ENCODE data around the gene GRIK5.
"Not testable (repeated sequence)": the region's sequence is repeated elsewhere in the genome, so short reads cannot be mapped to it uniquely, and the experiment has no call there.

The GRIK5 gene, protein sequence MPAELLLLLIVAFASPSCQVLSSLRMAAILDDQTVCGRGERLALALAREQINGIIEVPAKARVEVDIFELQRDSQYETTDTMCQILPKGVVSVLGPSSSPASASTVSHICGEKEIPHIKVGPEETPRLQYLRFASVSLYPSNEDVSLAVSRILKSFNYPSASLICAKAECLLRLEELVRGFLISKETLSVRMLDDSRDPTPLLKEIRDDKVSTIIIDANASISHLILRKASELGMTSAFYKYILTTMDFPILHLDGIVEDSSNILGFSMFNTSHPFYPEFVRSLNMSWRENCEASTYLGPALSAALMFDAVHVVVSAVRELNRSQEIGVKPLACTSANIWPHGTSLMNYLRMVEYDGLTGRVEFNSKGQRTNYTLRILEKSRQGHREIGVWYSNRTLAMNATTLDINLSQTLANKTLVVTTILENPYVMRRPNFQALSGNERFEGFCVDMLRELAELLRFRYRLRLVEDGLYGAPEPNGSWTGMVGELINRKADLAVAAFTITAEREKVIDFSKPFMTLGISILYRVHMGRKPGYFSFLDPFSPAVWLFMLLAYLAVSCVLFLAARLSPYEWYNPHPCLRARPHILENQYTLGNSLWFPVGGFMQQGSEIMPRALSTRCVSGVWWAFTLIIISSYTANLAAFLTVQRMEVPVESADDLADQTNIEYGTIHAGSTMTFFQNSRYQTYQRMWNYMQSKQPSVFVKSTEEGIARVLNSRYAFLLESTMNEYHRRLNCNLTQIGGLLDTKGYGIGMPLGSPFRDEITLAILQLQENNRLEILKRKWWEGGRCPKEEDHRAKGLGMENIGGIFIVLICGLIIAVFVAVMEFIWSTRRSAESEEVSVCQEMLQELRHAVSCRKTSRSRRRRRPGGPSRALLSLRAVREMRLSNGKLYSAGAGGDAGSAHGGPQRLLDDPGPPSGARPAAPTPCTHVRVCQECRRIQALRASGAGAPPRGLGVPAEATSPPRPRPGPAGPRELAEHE

DNA sequence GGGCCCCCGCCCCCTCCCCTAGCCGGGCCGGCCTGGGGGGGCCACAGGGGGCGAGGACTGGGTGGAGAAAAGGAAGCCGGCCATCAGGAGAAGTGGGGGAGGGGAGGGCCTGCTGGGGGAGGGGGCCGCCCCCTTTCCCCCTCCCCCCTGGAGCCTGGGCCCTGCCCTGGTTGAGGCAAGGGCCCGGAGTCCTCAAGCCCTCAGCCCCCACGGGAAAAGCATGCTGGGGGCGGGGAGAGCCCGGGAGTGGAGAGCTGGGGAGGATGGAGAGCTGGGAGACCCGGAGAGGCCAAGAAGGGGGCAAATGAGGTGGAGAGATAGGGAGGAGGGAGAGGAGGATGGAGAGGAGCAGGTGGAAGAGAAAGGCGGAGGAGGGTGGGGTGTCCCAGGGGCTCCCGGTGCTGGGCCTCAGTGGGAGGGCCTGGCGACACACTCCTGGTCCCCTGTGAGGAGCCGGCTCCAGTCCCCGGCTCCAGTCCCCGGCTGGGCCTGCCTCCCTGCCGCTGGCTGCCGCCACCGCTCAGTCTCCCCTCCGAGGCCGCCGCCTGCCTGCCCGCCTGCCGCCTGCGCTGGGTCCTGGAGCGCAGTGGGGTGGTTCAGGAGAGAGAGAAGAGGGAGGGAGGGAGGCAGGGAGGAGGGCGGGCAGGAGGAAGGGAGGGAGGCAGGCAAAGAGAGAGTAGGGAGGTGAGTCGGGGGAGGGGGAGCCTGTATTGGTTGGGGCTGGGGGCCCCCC, at the start of gene GRIK5:
TSS of gene GRIK5 (minus strand) at position 588 of the 733 bp plus-strand sequence. CDS start 4,436 bp downstream, outside the sequence.
- no peak for DNase-seq

DNA sequence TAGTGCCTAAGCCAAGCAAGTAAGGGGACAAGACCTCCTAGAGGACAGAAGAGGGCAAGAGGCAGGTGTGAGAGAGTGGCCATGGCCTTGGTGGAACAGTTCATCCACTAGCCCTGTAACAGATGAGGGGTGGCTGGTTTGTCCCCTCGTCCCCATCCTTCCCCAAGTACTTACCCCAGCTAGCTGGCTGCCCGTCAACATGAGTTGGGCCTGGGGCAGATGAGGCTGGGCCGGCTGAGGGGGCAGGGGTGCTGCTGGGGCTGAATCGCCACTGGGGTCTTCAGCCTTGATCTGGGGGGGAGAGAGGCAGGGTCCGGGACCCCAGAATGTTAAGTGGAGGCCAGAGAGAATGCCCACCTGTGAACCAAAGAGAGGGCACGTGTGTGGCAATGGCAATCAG, 47.1 kb upstream of the GRIK5 start:
- no peak for DNase-seq

DNA sequence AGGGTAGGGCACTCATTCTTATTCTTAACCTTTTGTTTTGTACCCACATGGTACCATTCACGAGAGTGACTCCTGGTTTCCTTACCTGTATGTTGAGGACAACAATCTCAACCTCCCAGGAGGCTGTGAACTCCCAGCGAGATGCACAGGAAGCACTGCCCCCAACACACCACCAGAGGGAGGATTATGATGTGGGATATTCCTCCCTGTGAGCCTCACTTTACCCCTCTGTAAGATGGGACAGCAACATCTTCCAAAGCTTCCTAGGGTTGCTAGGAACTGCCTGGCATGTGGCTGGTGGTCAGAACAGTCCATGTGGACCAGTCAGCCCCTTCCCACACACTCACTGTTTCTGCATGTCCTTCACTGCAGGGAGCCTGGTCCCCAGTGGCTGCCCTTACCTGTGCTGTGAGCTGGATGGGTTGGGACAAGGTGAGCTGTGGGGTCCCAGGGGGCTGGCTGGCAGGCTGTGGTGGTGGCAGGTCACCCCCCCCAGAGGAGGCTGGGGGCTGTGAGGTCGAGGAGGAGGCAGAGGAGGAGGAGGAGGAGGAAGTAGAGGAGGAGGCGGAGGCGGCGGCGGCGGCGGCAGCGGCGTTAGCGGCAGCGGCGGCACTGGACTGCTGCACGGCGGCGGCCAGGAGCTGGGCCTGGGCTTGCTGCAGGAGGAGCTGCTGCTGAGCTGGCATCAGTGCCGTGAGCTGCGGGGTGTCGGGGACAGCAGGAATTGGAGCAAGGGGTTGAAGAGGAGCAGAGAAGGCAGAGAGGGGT, 46.5 kb upstream of the GRIK5 start:
- DNase-seq: no peak

DNA sequence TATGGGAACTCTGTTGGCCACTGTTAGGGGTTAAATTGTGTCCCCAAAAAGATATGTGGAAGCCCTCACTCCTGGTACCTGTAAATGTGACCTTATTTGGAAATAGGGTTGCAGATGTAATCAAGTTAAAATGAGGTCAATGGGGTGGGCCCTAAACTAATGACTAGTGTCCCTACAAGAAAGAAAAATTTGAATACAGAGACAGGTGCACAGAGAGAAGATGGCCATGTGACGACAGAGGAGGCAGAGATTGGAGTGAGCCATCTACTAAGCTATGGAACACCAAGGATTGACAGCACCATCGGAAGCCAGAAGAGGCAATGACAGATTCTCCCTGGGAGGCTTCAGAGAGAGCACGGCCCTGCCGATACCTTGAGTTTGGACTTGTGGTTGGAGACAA, 45.7 kb upstream of the GRIK5 start:
- no peak for DNase-seq

DNA sequence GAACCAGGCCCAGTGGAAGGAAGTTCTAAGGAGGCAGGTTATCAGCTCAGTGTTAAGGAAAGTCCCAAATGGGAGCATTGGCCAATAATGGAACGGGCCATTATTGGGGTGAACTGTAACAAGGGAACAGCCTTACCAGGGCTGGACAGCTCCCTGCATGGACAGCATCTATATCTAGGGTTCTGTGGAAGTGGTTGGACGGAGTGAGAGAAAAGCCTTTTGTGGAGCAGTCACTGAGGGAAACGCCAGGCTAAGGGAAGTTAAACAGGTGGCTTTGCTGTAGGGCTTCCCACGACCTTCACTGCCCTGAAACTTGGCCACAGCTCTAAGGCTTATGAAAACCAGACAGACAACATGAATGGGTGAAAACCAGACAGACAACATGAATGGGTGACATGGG, 45.2 kb upstream of the GRIK5 start:
- DNase-seq: no peak

DNA sequence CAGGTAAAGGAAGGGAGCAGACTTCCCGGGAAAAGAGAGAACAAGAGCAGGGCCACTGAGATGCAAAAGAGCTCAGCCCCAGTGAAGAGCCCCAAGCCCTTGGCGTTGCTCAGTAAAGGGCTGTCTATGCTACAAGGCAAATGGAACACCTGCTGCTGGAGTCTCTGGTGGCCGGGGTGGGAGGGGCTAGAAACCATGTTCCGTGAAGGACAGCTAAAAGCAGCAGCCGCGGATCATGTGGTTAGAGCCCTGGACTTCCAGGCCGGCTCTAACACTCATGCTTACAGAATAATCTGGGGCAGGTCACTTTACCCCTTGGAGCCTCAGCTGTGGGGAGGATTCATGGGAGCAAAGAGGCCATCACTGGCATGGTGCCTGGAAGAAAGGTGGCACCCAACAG, 44.4 kb upstream of the GRIK5 start:
- no peak for DNase-seq

DNA sequence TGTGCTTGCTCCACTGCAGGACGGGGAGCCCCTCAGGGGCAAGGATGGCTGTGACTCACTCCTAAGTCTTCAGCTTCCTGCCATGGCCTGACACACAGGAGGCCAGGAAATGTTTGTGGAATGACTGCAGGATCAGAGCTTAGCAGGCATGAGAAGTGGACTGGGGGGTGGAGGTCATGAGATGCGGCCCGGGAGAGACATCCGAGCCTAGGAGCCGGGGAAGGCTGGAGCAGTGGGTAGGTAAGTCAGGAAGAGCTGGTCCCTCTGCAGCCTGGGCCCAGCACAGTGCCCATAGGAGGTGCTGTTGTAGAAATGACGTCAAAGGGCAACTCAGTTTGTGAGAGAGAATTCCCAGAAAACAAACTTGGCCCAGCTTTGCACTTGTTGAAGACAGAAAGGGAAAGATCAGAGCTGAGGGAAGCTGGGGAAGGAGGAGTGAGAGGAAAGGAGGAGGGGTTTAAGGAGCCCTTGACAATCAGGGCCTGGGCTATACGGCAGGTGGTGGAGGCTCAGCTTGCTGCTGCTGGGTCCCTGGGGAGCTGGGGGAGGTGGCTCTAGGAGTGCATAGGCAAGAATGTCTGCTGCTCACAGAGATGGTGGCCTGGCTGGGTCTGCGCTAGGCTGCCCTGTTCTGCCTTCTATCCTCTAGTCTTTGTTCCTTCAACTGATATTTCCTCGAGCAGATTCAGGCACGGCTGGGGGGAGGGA, 43.8 kb upstream of the GRIK5 start:
- DNase-seq: no peak

DNA sequence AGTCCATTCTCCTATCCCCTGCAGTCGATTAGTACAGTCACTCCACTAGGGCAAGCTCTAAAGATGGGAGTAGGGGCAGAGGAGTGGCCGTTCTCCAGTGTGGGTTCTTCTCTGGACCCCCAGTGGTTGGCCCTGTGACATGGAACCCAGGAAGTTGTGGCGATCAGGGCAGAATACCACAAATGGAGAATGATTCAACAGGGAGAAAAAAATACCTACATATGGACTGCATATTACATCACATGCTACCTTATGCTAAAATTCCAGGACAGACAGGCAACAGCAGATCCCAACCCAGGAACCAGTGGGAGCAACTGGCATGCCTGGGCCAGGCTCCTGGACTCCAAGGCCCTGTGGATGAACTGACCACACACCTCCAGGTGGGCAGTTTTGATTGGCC, 41.8 kb upstream of the GRIK5 start:
- DNase-seq: no peak

DNA sequence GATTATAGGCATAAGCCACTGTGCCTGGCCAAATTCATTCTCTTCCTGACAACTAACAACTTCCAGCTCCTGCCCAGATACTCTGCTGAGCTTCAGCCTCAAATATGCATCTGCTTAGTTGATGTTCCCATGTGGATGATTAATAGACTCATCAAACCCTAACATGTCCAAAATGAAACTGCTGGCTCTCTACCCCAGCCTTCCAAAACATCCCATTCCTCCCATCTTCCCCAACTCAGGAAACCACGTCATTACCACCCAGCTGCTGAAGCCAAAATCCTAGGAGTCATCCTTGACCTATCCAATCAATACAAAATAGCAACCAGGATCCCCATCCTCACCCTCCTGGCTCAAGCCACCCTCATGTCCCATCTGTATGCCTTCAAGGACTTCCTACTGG, 41.4 kb upstream of the GRIK5 start:
- no peak for DNase-seq

DNA sequence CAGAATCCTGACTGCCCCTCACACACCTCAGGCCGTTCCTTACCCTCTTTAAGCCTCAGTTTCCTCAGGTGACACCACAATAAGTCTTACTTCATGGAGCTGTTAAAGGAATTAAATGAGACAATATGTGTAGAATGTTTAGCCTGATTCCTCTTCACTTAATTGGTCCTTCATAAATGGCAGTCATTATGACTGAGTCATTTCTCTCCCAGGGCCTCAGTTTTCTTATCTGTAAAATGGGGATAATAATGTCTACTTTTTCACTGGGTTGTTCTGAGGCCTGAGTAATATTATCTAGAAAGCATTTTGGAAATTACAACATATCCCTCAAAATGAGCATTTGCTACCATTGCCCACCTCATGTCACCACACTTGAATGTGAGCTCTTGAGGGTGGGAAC, 40.7 kb upstream of the GRIK5 start:
- no peak for DNase-seq

DNA sequence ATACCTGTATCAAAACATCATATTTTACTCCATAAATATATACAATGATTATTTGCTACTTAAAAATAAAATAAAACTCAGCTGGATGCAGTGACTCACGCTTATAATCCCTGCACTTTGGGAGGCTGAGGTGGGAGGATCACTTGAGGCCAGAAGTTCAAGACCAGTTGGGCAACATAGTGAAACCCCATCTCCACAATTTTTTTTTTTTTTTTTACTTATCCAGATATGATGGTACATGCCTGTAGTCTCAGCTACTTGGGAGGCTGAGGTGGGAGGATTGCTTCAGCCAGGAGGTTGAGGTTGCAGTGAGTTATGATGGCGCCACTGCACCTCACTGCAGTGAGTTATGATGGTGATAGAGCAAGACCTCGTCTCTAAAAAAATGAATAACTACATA, 39.9 kb upstream of the GRIK5 start:
- no peak for DNase-seq

DNA sequence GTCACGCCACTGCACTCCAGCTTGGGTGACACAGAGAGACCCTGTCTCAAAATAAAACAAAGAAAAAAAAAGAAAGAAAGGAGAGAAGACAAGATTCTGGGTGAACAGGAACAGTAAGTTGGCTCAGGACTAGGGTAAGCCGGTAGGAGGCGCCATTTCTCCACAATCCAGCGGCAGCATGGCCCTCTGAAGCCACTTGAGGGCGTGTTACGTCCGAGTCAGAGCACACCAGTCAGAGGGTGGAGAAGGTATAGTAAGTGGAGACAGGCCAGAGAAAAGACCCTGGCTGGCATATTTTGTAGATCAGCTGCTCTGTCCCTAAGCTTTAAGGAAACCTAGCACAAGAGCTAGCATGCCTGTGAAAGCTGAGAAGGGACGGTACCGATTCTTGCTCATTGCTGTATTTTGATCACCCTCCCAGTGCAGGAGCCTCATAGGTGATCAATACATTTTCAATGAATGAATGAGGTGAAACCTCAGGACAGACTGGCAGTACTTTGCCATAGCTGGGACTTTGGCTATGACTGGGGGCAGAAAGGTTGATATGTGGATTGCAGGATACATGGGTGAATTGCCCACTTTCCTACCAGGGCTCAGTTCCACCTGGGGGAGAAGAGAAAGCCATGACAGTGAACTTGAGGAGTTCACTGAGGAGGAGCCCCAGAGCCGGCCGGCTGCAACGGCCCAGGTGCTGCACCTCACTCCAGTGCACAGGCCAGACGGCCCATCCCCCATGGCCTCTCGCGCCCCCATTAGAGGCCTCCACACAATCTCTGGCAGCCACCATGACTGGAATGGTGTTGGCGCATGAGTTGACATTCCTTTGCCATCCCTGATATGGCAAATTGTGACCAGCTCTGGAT, 38.8 kb upstream of the GRIK5 start:
- peak; percentile 77 for DNase-seq

DNA sequence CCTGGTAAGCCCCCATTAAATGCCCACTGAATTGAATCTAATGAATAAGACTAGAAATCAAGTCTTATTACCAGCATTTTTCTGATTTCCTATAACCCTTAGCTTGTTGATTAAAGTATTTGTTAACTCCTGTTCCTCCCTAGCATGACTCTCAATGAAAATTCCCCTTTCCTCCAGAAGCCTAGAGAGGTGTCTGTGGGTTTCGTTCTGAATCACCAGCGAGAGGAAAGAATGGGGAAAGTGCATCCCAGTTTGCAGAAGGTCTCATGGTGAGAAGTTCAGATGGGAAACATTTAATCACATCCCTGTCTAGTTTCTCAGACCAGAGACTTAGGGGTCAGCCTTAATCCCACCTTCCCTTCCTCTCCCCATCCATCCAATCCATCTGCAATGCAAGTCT, 35.4 kb upstream of the GRIK5 start:
- no peak for DNase-seq

DNA sequence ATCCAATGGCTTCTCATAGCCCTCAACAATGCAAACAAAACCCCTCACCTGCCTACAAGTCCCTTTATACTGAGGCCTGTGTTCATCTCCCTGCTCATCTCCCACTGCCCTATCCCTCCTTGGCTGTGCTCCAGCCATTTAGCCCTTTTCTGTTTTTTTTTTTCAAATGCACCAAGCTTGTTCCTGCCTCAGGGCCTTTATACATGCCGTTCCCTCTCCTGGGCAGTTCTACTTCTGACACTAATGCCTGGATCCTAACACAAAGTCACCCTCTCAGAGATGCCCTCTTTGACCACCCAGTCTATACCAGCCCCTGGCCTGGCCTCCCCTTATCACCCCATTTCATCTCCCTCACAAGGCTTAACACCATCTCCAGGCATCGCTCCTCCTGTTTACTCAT, 32.9 kb upstream of the GRIK5 start:
- no peak for DNase-seq

DNA sequence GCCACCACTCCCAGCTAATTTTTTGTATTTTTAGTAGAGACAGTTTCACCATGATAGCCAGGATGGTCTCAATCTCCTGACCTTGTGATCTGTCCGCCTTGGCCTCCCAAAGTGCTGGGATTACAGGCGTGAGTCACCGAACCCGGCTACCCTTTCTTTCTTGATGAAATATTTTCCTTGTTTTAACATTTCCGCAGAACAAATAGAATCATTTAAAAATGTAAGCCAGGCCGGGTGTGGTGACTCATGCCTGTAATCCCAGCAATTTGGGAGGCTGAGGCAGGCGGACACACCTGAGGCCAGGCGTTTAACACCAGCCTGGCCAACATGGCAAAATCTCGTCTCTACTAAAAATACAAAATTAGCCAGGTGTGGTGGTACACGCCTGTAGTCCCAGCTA, 30.2 kb upstream of the GRIK5 start:
- not testable (repeated sequence) for DNase-seq

DNA sequence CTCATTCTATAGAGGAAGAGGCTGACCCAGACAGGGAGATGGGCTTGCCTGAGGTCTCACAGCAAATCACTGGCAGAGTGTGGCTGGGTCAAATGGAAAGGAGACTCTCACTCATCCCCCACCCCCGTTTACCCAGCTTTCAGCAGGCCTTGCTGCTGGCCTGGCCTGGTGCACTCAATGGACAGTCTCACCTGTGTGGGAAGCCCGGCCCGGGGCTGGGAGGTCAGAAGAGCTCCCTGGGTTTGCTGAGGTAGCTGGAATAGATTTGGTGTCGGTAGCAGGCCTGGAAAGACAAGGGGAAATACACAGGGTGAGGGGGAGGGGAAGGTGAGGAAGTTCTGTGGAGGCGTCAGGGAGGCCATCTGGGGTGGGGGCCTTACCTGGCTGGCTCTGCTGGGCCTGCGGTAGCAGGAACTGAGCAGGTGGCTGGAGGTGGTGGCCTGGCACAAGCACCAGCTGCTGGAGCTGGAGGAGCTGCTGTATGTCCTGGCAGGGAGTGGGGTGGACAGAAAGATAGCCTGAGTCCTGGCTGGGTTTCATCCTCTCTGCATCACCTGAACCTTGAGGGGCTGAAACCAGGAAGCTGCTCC, 29.4 kb upstream of the GRIK5 start:
- no peak for DNase-seq

DNA sequence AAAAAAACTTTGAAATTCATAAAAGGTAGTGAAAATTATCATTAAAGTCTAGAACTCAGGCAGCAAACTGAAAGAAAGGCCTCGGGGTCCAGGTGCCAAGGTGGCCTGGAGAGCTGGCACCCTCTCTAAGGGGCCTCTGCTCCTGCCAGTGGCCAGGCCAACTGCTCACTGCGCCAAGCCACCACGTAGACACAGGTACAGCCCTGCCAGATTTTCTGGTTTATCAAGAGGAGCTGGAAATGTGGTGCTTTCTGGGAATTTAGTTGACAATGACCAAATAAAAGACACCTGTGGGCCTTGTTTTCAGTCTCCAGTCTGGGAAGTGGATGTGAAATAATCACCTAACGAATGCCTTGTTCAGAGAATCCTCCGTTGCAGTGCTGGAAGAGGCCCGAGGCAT, 28.8 kb upstream of the GRIK5 start:
- no peak for DNase-seq

DNA sequence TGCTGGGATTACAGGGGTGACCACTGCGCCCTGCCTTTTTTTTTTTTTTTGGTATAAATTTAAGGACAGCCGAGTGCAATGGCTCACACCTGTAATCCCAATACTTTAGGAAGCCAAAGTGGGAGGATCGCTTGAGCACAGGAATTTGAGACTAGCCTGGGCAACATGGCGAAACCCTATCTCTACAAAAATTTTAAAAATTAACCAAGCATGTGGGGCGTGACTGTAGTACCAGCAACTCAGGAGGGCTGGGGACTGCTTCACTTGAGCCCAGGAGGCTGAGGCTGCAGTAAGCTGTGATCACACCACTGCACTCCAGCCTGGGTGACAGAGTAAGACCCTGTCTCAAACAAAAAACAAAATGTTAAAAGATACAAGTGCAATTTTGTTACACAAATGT, 27.5 kb upstream of the GRIK5 start:
- no peak for DNase-seq

DNA sequence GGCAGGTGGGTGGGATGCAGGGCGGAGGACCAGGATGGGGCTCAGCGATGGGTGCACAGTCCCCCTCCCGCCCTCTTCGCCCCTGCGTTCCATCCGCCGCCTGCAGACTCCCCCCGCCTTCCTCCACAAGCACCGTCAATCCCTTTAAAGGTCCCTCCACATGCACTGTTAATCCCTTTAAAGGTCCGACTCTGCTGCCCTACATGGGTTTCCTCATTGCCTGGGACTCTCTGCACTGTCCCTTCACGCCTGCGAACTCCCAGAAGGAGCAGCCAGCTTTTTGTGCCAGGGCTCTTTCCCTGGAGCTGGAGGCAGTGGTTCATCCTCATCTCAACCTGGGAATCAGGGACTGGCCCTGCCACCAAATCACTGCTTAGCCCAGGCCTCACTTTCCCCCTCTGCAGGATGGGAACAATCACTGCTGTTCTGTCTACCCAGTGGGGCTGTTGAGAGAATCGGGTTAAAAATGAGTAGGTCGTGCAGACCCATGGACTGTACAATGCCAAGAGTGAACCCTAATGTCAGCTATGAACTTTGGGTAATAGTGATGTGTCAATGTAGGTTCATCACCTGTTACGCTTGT, 26.3 kb upstream of the GRIK5 start:
- no peak for DNase-seq

DNA sequence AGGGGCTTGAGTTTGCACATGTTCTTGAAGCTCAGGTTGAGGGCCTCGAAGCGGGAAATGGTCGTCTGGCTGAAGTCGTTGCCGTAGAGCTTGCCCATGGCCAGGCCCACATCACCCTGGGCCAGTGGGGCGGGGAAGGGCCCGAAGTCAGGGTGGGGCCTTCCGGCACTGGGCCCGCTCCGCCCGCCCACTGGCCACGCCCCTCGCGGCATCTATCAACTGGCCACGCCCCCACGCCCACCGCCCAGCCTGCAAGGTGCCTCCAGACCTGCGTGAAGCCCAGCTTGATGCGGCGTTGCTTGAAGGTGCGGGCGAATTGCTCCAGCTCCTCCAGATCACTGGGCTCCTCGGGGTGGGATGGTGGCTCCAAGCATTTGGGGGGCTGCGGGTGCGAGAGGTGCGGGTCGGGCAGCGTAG, 25.8 kb upstream of the GRIK5 start:
- DNase-seq: no peak
